ENCODE results near the gene FOXD1. TPM values are rescaled to one million over a fixed set of nuclear protein-coding genes. Genes with fewer than 3 reads are reported as not detected.

The FOXD1 gene
- total and polyA plus RNA-seq, 2 experiments from 2014 or later = 0.33 to 1.9 TPM

DNA sequence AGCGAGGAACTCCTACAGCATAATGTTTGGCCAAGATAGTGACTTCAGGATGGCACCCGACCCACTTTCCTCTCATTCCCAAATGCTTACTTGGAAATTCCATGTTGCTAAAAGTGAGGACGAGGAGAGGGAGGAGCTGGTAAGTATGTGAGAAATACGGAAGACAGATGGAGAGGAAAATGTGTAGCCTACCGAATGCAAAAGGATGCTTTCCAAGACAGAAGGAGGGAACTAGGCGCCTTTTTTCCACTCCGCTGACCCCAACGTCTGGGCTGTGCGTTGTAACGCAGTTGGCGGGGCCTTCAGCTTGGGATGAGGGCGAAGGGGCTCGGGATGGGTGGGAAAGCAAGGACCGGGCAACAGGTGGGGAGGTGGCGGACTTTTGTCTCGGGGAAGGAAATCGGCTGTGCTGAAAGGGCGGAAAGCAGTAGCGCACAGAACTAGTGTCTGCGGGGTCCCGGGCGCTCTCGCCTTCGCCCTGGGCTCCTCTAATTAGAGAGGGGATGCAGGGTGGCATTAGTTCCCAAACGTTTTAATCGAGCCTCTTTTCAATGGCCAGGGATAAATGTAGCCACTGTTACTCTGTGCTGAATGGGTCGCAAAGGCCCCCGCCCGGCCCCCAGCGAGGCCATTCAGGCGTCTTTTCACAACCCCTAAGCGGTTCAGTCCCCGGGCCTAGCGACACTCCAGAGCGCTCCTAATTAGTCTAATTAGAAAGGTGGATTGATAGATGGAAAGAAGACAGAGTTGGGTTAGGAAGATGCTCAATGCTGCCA lies 12.6 kb downstream of the FOXD1 start:
- DNase-seq (ENCODE audit: low spot score) = no peak
- Histone ChIP-seq H3K4me3 (no peak overlapping the region), H3K9me2 (replicated peaks; ENCODE audit: insufficient read depth) (no peaks in the 10 kb centered on the region), H3K4me2 (peak overlapping the region; percentile 81), H3K79me2 (no peaks in the 10 kb centered on the region), H2AFZ (peak overlapping the region; percentile 75), H3K4me1 (ENCODE audit: insufficient read depth) (peaks cover 18% of the 10 kb centered on the region), H3K27me3 (peaks cover 94% of the 10 kb centered on the region), H4K20me1 (ENCODE audit: insufficient read depth, poor library complexity, severe bottlenecking) (no peaks in the 10 kb centered on the region), H3K9me3 (ENCODE audit: low read depth) (no peaks in the 10 kb centered on the region), H3K27ac (no peak overlapping the region), H3K36me3 (replicated peaks; ENCODE audit: insufficient read depth, low read depth) (no peaks in the 10 kb centered on the region)
- peak; percentile 5 for TF ChIP-seq EZH2 (IDR thresholded peaks at IDR 0.05; ENCODE audit: borderline replicate concordance)
- peak; percentile 55 for TF ChIP-seq EZH2phosphoT487 (IDR thresholded peaks at IDR 0.05; ENCODE audit: low read depth, severe bottlenecking, unreplicated experiment)
- no peak for TF ChIP-seq CTCF (IDR thresholded peaks at IDR 0.05; ENCODE audit: poor library complexity)
- WGBS (ENCODE audit: low lambda C conversion rate, missing lambda C conversion rate) = 15% methylated on average over 35 of the region's 35 CpGs

GRCh38 chr5:73434907-73435306 lies 13.7 kb downstream of the FOXD1 start:
- H3K79me2 ChIP-seq = no peaks in the 10 kb centered on the region
- H3K4me3 ChIP-seq = no peak overlapping the region
- no peaks in the 10 kb centered on the region for H3K9me2 ChIP-seq (replicated peaks; ENCODE audit: insufficient read depth)
- H3K27ac ChIP-seq = no peak overlapping the region
- 73% methylated on average over 1 of the region's 1 CpG for WGBS (ENCODE audit: low lambda C conversion rate, missing lambda C conversion rate)
- TF ChIP-seq CTCF (IDR thresholded peaks at IDR 0.05; ENCODE audit: poor library complexity) (no peak), EZH2 (IDR thresholded peaks at IDR 0.05; ENCODE audit: borderline replicate concordance) (no peak), EZH2phosphoT487 (IDR thresholded peaks at IDR 0.05; ENCODE audit: low read depth, severe bottlenecking, unreplicated experiment) (no peak)
- DNase-seq (ENCODE audit: low spot score) = no peak
- no peak overlapping the region for H3K4me2 ChIP-seq
- peaks cover 18% of the 10 kb centered on the region for H3K4me1 ChIP-seq (ENCODE audit: insufficient read depth)
- peaks cover 94% of the 10 kb centered on the region for H3K27me3 ChIP-seq
- no peaks in the 10 kb centered on the region for H4K20me1 ChIP-seq (ENCODE audit: insufficient read depth, poor library complexity, severe bottlenecking)
- no peaks in the 10 kb centered on the region for H3K36me3 ChIP-seq (replicated peaks; ENCODE audit: insufficient read depth, low read depth)
- H2AFZ ChIP-seq = no peak overlapping the region
- no peaks in the 10 kb centered on the region for H3K9me3 ChIP-seq (ENCODE audit: low read depth)

- no peaks in the 10 kb centered on the region for H3K9me3 ChIP-seq (ENCODE audit: low read depth)
- TF ChIP-seq CTCF (IDR thresholded peaks at IDR 0.05; ENCODE audit: poor library complexity) (no peak), EZH2 (IDR thresholded peaks at IDR 0.05; ENCODE audit: borderline replicate concordance) (no peak), EZH2phosphoT487 (IDR thresholded peaks at IDR 0.05; ENCODE audit: low read depth, severe bottlenecking, unreplicated experiment) (no peak)
- H3K27me3 ChIP-seq = peaks cover 95% of the 10 kb centered on the region
- no peak overlapping the region for H2AFZ ChIP-seq
- H3K36me3 ChIP-seq (replicated peaks; ENCODE audit: insufficient read depth, low read depth) = no peaks in the 10 kb centered on the region
- H3K79me2 ChIP-seq = no peaks in the 10 kb centered on the region
- peaks cover 18% of the 10 kb centered on the region for H3K4me1 ChIP-seq (ENCODE audit: insufficient read depth)
- no peak for DNase-seq (ENCODE audit: low spot score)
- no peak overlapping the region for H3K27ac ChIP-seq
- no peaks in the 10 kb centered on the region for H4K20me1 ChIP-seq (ENCODE audit: insufficient read depth, poor library complexity, severe bottlenecking)
- no peaks in the 10 kb centered on the region for H3K9me2 ChIP-seq (replicated peaks; ENCODE audit: insufficient read depth)
- H3K4me3 ChIP-seq = no peak overlapping the region
- 88% methylated on average over 1 of the region's 1 CpG for WGBS (ENCODE audit: low lambda C conversion rate, missing lambda C conversion rate)
- H3K4me2 ChIP-seq = no peak overlapping the region
These were observed 14.1 kb downstream of the FOXD1 start for GRCh38 chr5:73434461-73434860.

Data from hepatocyte (in vitro differentiated cells).